B cell (primary cell): ENCODE measurements around the gene MAGI2.

ENCODE experiments used
- CTCF ChIP-seq: fragments of 200-600 bp; IDR thresholded peaks from one replicate; pipeline ENCODE4 v1.8.0; 2022; ENCODE audit warnings: antibody characterized with exemption, mild to moderate bottlenecking
- EZH2 ChIP-seq: IDR thresholded peaks from 2 replicates; pipeline ENCODE4 v1.6.1; 2012; ENCODE audit warnings: borderline replicate concordance, low read depth, mild to moderate bottlenecking, moderate library complexity, low read length; ENCODE audit not compliant: insufficient read depth, poor library complexity, severe bottlenecking

DNA sequence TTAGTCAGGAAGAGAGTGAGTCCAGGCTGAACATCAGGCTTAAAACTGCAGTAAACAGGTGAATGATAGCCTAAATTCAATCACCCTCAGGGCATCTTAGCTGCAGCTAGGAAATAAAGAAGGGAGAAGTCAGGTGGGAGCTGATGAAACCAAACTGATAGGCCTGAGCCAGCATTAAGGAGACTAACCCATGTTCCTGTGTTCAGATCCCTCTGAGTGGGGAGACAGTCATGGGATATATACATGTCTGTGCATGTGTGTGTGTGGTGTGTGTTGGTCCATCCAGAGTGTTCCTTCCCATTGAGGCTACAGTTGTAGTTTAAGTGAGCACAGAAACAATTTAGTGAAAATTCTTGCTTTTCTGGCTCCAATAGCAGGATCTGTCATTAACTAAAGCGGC, 1174.0 kb downstream of the MAGI2 start:
- TF ChIP-seq CTCF (no peak), EZH2 (no peak)
